OCI-LY1 (cell line): ENCODE results near the gene PCSK6.

Experiments
- H2AFZ ChIP-seq: fragments of 200-600 bp; sonication (generic), shearing (Covaris generic); 2 replicates; pipeline ENCODE4 v1.6.0; 2014; ENCODE audit warnings: antibody characterized with exemption, mild to moderate bottlenecking, low read length
- H3F3A ChIP-seq: fragments of 200-600 bp; sonication (generic), shearing (Covaris generic); 2 replicates; pipeline ENCODE4 v1.6.0; 2014; ENCODE audit warnings: mild to moderate bottlenecking, antibody characterized with exemption, low read length, moderate library complexity; ENCODE audit not compliant: insufficient read depth
- H3K27ac ChIP-seq: fragments of 200-600 bp; sonication (generic); 2 replicates; pipeline ENCODE4 v1.5.1; 2014; ENCODE audit warnings: low read length, mixed run types, mild to moderate bottlenecking, low read depth; ENCODE audit not compliant: poor library complexity, severe bottlenecking
- H3K27me3 ChIP-seq: fragments of 200-600 bp; sonication (generic); 2 replicates; pipeline ENCODE4 v1.6.0; 2014; ENCODE audit warnings: antibody characterized with exemption, mild to moderate bottlenecking, low read length, moderate library complexity; ENCODE audit not compliant: insufficient read depth
- H3K36me3 ChIP-seq: fragments of 200-600 bp; sonication (generic); 2 replicates; pipeline ENCODE4 v1.6.1; 2014; ENCODE audit warnings: mild to moderate bottlenecking, antibody characterized with exemption, low read length, moderate library complexity, mixed read lengths; ENCODE audit not compliant: insufficient read depth
- H3K4me1 ChIP-seq: fragments of 200-600 bp; sonication (generic); 2 replicates; pipeline ENCODE4 v1.5.1; 2014; ENCODE audit warnings: mild to moderate bottlenecking, low read length, moderate library complexity; ENCODE audit not compliant: insufficient read depth, severe bottlenecking
- H3K4me2 ChIP-seq: fragments of 200-600 bp; sonication (generic), shearing (Covaris generic); 2 replicates; pipeline ENCODE4 v1.6.1; 2014; ENCODE audit warnings: low read length
- H3K4me3 ChIP-seq: fragments of 200-600 bp; sonication (generic); 2 replicates; pipeline ENCODE4 v1.5.1; 2014; ENCODE audit warnings: low read length, low read depth, mild to moderate bottlenecking, mixed read lengths; ENCODE audit not compliant: poor library complexity, severe bottlenecking
- H3K79me2 ChIP-seq: fragments of 200-600 bp; shearing (Covaris generic); 2 replicates; pipeline ENCODE4 v1.6.1; 2016; ENCODE audit warnings: mixed run types, low read length, mixed read lengths; ENCODE audit not compliant: insufficient read depth
- H3K9ac ChIP-seq: fragments of 200-600 bp; sonication (generic), shearing (Covaris generic); 2 replicates; pipeline ENCODE4 v1.6.1; 2014; ENCODE audit warnings: mild to moderate bottlenecking, low read length, mixed read lengths
- H3K9me2 ChIP-seq: fragments of 200-600 bp; sonication (generic), shearing (Covaris generic); 2 replicates; pipeline ENCODE4 v1.6.1; 2014; ENCODE audit warnings: low read depth, mild to moderate bottlenecking, low read length, mixed read lengths
- H3K9me3 ChIP-seq: fragments of 200-600 bp; shearing (Covaris generic); 2 replicates; pipeline ENCODE4 v1.6.1; 2014; ENCODE audit warnings: low read length, mixed read lengths
- H4K20me1 ChIP-seq: fragments of 200-600 bp; sonication (generic), shearing (Covaris generic); 2 replicates; pipeline ENCODE4 v1.6.0; 2016; ENCODE audit warnings: mild to moderate bottlenecking, low read length; ENCODE audit not compliant: insufficient read depth
- CTCF ChIP-seq: fragments of 200-600 bp; sonication (generic), shearing (Covaris generic); IDR thresholded peaks from 2 replicates; pipeline ENCODE4 v1.5.1; 2017; ENCODE audit warnings: mild to moderate bottlenecking, antibody characterized with exemption, low read length, moderate library complexity, mixed read lengths
- EZH2 ChIP-seq: fragments of 200-600 bp; sonication (generic), shearing (Covaris generic); IDR thresholded peaks from 2 replicates; pipeline ENCODE4 v1.8.0; 2017; ENCODE audit warnings: borderline replicate concordance, mixed run types, mild to moderate bottlenecking, antibody characterized with exemption, low read length, moderate library complexity, mixed read lengths

Gene PCSK6

DNA sequence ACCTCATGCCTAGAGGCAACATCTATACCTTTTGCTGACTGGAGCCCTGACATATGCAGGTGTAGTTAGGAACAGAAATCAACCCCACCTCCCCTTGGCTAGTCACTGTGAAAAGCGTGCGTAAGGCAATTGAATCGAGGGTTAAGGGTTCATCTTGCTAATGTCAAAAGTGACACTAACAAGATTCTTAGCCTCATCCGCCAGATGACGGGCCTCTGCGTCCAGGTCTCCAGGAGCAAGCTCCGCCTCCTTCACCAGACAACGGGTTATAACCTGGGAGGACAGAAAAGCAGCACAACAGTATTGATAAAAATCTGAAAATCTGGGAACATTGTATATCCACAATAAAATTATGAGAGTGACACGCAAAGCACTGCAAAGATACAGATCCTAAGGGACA, 216.9 kb downstream of the PCSK6 start:
- Histone ChIP-seq H3K27me3 (no peaks in the 10 kb centered on the region), H3K9me3 (no peaks in the 10 kb centered on the region), H3K9ac (no peak overlapping the region), H3K27ac (no peak overlapping the region), H3K4me1 (peaks cover 15% of the 10 kb centered on the region), H2AFZ (no peak overlapping the region), H4K20me1 (no peaks in the 10 kb centered on the region), H3F3A (no peaks in the 10 kb centered on the region), H3K4me3 (no peak overlapping the region), H3K9me2 (no peaks in the 10 kb centered on the region), H3K4me2 (no peak overlapping the region), H3K79me2 (peaks cover 8% of the 10 kb centered on the region; the same call in 1 of the 2 replicates), H3K36me3 (peaks cover 61% of the 10 kb centered on the region)
- no peak for TF ChIP-seq CTCF
- TF ChIP-seq EZH2 = no peak

DNA sequence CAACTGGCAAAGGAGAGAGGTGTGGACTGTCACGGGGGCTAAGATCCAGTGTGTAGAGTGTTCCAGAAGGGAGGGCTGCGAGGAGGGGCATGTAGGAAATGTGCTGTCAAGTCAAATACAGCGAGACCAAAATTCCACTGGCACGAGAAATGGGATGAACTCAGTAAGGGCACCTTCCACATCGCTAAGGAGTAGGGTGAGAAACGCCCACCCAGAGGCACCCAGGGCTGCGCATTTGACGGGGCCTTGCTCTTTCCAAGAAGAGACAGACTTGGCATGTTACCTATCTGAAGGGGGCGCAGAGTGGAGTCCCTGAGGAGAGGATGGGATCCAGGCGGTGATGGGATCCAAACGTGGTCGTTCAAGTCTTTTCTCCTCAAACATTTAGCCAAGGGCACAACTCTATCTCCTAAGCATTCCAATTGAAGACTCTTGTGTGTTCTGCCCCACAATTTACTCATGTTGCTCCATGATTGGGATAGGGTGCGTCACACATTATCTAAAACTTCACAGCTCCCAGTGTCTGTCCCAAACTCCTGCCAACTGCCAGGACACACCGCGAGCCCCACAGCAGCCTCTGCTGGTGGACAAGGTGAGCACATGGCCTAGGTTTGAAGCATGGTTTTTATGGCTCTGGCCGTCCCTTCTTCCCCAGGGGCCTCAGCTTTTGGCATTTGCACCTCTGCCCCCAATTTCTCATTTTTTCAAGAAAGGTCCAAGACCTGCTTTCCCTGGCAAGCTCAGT, 219.9 kb downstream of the PCSK6 start:
- Histone ChIP-seq H3F3A (no peaks in the 10 kb centered on the region), H3K4me3 (no peak overlapping the region), H3K27me3 (no peaks in the 10 kb centered on the region), H3K4me2 (no peak overlapping the region), H4K20me1 (no peaks in the 10 kb centered on the region), H3K9ac (no peak overlapping the region), H3K27ac (no peak overlapping the region), H3K9me2 (no peaks in the 10 kb centered on the region), H3K79me2 (no peaks in the 10 kb centered on the region), H3K9me3 (no peaks in the 10 kb centered on the region), H3K36me3 (peaks cover 47% of the 10 kb centered on the region), H3K4me1 (no peaks in the 10 kb centered on the region), H2AFZ (no peak overlapping the region)
- TF ChIP-seq EZH2 (no peak), CTCF (peak; percentile 26; the same call in 1 of the 2 replicates)

GRCh38 chr15:101267320-101268104, 222.0 kb downstream of the PCSK6 start:
- H3K9me2 ChIP-seq = no peaks in the 10 kb centered on the region
- H3F3A ChIP-seq = no peaks in the 10 kb centered on the region
- no peaks in the 10 kb centered on the region for H3K4me1 ChIP-seq
- no peak overlapping the region for H3K4me3 ChIP-seq
- H4K20me1 ChIP-seq = no peaks in the 10 kb centered on the region
- no peaks in the 10 kb centered on the region for H3K9me3 ChIP-seq
- H3K9ac ChIP-seq = no peak overlapping the region
- 0 out of 2 replicates have a peak, but pooled peaks cover 2% of the 10 kb centered on the region for H3K27me3 ChIP-seq
- H3K79me2 ChIP-seq = no peaks in the 10 kb centered on the region
- H3K36me3 ChIP-seq = peaks cover 26% of the 10 kb centered on the region
- H3K27ac ChIP-seq = no peak overlapping the region
- no peak for TF ChIP-seq EZH2
- TF ChIP-seq CTCF = no peak
- no peak overlapping the region for H3K4me2 ChIP-seq
- no peak overlapping the region for H2AFZ ChIP-seq
